DLD1 (cell line): ENCODE measurements around the gene GSTM1.
"Not testable (repeated sequence)": the region's sequence is repeated elsewhere in the genome, so short reads cannot be mapped to it uniquely, and the experiment has no call there.

Source experiments
- in situ Hi-C: cut with HindIII; loops from 2 replicates; pipeline ENCODE4 v1.10.0; 2017; ENCODE audit warnings: low sequenced_read_pairs

GSTM1 gene

GRCh38 chr1:109659145-109659544 lies 28.5 kb upstream of the GSTM1 start:
- in situ Hi-C loops, result no loop called here

GRCh38 chr1:109659997-109660690 lies 27.5 kb upstream of the GSTM1 start:
- in situ Hi-C loops, result no loop called here

- in situ Hi-C loops, result not testable (repeated sequence)
Observed at GRCh38 chr1:109660691-109661026, 27.0 kb upstream of the GSTM1 start.

GRCh38 chr1:109661391-109661790 lies 26.2 kb upstream of the GSTM1 start:
- in situ Hi-C loops, result no loop called here

- in situ Hi-C loops, result no loop called here
Observed at GRCh38 chr1:109664671-109665070, 22.9 kb upstream of the GSTM1 start.

- in situ Hi-C loops, result no loop called here
Observed at GRCh38 chr1:109667452-109668122, 20.0 kb upstream of the GSTM1 start, which contains the start of gene GSTM2. Gene GSTM2 (plus strand): TSS chr1:109668057. CDS start chr1:109668116, 59 bp downstream.

GRCh38 chr1:109668123-109668775 lies 19.4 kb upstream of the GSTM1 start:
- in situ Hi-C loops, result no loop called here

GRCh38 chr1:109669246-109669948 lies 18.2 kb upstream of the GSTM1 start:
- in situ Hi-C loops, result no loop called here

- in situ Hi-C loops, result not testable (repeated sequence)
Observed at GRCh38 chr1:109669949-109670302, 17.7 kb upstream of the GSTM1 start.

- in situ Hi-C loops, result no loop called here
Observed at GRCh38 chr1:109671067-109671466, 16.6 kb upstream of the GSTM1 start.

- in situ Hi-C loops, result not testable (repeated sequence)
Observed at GRCh38 chr1:109673861-109674260, 13.8 kb upstream of the GSTM1 start.

GRCh38 chr1:109676683-109677381 lies 10.8 kb upstream of the GSTM1 start:
- in situ Hi-C loops, result not testable (repeated sequence)

- in situ Hi-C loops, result no loop called here
Observed at GRCh38 chr1:109677459-109677858, 10.2 kb upstream of the GSTM1 start.

- in situ Hi-C loops, result not testable (repeated sequence)
Observed at GRCh38 chr1:109678637-109679036, 9.0 kb upstream of the GSTM1 start.

- in situ Hi-C loops, result not testable (repeated sequence)
Observed at GRCh38 chr1:109684777-109685176, 2.8 kb upstream of the GSTM1 start.

GRCh38 chr1:109685399-109685798 lies 2.2 kb upstream of the GSTM1 start:
- in situ Hi-C loops, result not testable (repeated sequence)

GRCh38 chr1:109685890-109686289 lies 1.7 kb upstream of the GSTM1 start:
- in situ Hi-C loops, result not testable (repeated sequence)

- in situ Hi-C loops, result not testable (repeated sequence)
Observed at GRCh38 chr1:109687109-109687508, 508 bp upstream of the GSTM1 start.

GRCh38 chr1:109689844-109690405 lies 2.3 kb downstream of the GSTM1 start:
- in situ Hi-C loops, result no loop called here

GRCh38 chr1:109691759-109692158 lies 4.1 kb downstream of the GSTM1 start:
- in situ Hi-C loops, result no loop called here

GRCh38 chr1:109694400-109694799 lies 6.8 kb downstream of the GSTM1 start:
- in situ Hi-C loops, result not testable (repeated sequence)
